Measurements from ENCODE around the gene ZNF622. TPM values are rescaled to one million over a fixed set of nuclear protein-coding genes. Genes with fewer than 3 reads are reported as not detected.
"Not testable (repeated sequence)": the region's sequence is repeated elsewhere in the genome, so short reads cannot be mapped to it uniquely, and the experiment has no call there.

ZNF622 gene
- total RNA-seq, 6 experiments from 2014 or later, result 38.7 to 52.2 (median 45.5) TPM

DNA sequence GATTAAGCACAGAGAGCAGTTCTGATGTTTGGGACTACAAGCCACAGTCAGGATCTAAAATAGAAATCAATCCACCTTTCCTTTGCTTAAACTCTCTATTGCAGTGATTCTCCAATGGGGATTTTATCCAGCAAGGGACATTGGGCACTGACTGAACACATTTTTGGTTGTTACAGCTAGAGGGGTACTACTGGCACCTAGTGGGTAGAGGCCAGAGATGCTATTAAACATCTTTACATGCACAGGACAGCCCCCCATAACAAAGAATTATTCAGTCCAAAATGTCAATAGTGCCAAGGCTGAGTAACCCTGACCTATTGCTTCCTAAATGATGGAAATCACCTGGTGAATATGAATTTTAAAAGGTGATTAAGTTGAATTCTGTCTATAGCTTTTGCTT lies 12.0 kb downstream of the ZNF622 start:
- peaks cover 58% of the 10 kb centered on the region for H3K36me3 Mint-ChIP-seq (ENCODE audit: low read depth)
- no peak overlapping the region for H3K4me3 Mint-ChIP-seq
- no peaks in the 10 kb centered on the region for H3K9me3 Mint-ChIP-seq
- H3K27ac Mint-ChIP-seq, result no peak overlapping the region
- peaks cover 1% of the 10 kb centered on the region; the same call in 1 of the 2 replicates for H3K27me3 Mint-ChIP-seq (ENCODE audit: insufficient read depth)
- TF ChIP-seq, protein P1, sequence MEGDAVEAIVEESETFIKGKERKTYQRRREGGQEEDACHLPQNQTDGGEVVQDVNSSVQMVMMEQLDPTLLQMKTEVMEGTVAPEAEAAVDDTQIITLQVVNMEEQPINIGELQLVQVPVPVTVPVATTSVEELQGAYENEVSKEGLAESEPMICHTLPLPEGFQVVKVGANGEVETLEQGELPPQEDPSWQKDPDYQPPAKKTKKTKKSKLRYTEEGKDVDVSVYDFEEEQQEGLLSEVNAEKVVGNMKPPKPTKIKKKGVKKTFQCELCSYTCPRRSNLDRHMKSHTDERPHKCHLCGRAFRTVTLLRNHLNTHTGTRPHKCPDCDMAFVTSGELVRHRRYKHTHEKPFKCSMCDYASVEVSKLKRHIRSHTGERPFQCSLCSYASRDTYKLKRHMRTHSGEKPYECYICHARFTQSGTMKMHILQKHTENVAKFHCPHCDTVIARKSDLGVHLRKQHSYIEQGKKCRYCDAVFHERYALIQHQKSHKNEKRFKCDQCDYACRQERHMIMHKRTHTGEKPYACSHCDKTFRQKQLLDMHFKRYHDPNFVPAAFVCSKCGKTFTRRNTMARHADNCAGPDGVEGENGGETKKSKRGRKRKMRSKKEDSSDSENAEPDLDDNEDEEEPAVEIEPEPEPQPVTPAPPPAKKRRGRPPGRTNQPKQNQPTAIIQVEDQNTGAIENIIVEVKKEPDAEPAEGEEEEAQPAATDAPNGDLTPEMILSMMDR (IDR thresholded peaks at IDR 0.05), result no peak; the same call in 1 of the 2 replicates
- H3K4me1 Mint-ChIP-seq (ENCODE audit: low read depth), result peaks cover 36% of the 10 kb centered on the region
- no peak for DNase-seq

DNA sequence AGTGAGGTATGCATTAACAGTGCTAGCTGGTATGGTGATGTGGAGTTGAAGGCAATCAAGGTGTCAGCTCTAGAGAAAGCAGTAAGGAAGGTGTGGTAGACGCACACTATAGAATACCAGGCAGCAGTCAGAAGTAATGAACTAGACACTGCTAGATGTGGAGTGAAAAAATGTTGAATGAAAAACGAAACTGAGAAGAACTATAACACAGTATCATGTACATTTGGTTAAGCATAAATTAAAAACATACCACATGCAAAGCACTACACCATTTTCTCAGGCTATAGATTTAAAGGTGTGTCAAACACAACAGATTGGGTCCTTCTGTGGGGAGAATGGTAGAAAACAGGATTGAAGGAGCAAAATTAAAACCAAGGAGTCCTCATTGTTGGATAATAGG lies 15.4 kb downstream of the ZNF622 start:
- DNase-seq, result no peak
- TF ChIP-seq, protein P1 (IDR thresholded peaks at IDR 0.05), result no peak
- no peak overlapping the region for H3K4me3 Mint-ChIP-seq
- H3K27ac Mint-ChIP-seq, result no peak overlapping the region
- peaks cover 7% of the 10 kb centered on the region for H3K4me1 Mint-ChIP-seq (ENCODE audit: low read depth)
- no peaks in the 10 kb centered on the region for H3K9me3 Mint-ChIP-seq
- H3K36me3 Mint-ChIP-seq (ENCODE audit: low read depth), result peaks cover 60% of the 10 kb centered on the region
- H3K27me3 Mint-ChIP-seq (ENCODE audit: insufficient read depth), result no peaks in the 10 kb centered on the region

DNA sequence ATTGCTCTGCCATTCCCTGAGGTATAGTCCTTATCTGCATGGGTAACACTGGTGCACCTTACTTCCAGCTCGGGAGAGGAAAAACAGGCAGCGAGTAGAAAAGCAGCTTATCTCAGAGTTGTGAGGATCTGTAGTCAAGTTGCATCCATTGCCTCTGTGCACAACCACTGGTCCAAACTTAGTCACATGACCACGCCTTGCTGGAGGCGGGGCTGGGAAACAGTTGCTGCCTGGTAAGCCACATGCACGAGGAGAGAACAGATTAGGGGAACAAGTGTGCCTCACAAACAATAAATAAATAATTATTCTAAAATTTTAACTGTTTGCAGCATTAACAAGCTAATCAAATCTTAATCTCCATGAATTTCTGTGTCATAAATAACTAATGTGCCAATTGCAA lies 18.6 kb downstream of the ZNF622 start:
- no peaks in the 10 kb centered on the region for H3K27me3 Mint-ChIP-seq (ENCODE audit: insufficient read depth)
- no peak overlapping the region for H3K4me3 Mint-ChIP-seq
- no peak for DNase-seq
- TF ChIP-seq, protein P1 (IDR thresholded peaks at IDR 0.05), result no peak
- H3K36me3 Mint-ChIP-seq (ENCODE audit: low read depth), result peaks cover 53% of the 10 kb centered on the region
- H3K9me3 Mint-ChIP-seq, result no peaks in the 10 kb centered on the region
- H3K4me1 Mint-ChIP-seq (ENCODE audit: low read depth), result no peaks in the 10 kb centered on the region
- no peak overlapping the region for H3K27ac Mint-ChIP-seq

DNA sequence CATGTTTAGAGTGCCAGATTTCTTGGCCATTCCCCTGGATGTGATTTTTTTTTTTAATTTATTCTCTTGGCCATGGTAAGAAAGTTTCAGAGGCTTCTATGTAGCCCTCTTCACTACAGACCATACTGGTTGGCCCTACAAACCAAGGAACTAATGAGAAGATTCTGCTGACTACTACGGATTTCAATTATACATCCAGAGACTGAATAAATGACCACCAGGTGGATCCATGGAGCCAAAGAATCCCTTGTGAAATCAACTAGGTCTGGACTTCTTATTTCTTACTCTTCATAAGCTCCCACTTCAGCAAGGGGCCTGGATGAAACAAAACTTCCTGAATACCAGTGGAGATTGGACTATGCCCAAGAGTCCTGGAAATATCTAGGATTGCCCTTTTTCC lies 27.6 kb downstream of the ZNF622 start:
- TF ChIP-seq, protein P1 (IDR thresholded peaks at IDR 0.05), result peak; percentile 54
- no peak overlapping the region for H3K4me3 Mint-ChIP-seq
- no peaks in the 10 kb centered on the region for H3K36me3 Mint-ChIP-seq (ENCODE audit: low read depth)
- no peak for DNase-seq
- no peaks in the 10 kb centered on the region for H3K4me1 Mint-ChIP-seq (ENCODE audit: low read depth)
- H3K9me3 Mint-ChIP-seq, result no peaks in the 10 kb centered on the region
- no peak overlapping the region for H3K27ac Mint-ChIP-seq
- peaks cover 1% of the 10 kb centered on the region; the same call in 1 of the 2 replicates for H3K27me3 Mint-ChIP-seq (ENCODE audit: insufficient read depth)

DNA sequence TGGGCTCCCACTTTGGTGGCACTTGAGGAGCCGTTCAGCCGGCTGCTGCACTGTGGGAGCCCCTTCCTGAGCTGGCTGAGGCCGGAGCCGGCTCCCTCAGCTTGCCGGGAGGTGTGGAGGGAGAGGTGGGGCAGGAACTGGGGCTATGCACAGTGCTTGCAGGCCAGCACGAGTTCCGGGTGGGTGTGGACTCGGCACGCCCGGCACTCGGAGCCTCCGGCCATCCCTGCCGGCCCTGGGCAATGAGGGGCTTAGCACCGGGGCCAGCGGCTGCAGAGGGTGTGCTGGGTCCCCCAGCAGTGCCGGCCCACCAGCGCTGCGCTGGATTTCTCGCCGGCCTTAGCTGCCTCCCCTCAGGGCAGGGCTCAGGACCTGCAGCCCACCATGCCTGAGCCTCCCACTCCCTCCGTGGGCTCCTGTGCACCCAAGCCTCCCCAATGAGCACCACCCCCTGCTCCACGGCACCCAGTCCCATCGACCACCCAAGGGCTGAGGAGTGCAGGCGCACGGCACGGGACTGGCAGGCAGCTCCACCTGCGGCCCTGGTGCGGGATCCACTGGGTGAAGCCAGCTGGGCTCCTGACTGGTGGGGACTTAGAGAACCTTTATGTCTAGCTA lies 29.4 kb downstream of the ZNF622 start:
- H3K27ac Mint-ChIP-seq; H3K27me3 Mint-ChIP-seq (ENCODE audit: insufficient read depth); H3K9me3 Mint-ChIP-seq; DNase-seq; H3K4me3 Mint-ChIP-seq; H3K4me1 Mint-ChIP-seq (ENCODE audit: low read depth); H3K36me3 Mint-ChIP-seq (ENCODE audit: low read depth): not testable (repeated sequence)

DNA sequence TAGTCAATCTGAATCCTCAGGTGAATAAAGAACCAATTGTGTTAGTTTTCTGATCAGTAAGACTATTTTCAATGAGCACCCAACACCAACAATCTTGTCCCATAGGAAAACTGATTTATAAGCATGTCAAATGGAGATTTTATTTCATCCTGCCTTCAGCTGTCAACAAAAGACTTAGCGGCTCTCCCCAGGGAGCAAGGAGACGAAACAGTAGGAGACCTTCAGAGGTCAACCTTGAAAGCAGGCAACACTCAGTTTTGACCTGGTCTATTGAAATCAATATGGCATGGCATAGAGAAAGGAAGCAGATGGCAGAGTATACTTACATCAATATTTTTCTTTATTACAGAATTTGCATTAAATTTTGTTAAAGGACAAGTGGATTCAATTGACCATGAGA lies 34.1 kb downstream of the ZNF622 start:
- Mint-ChIP-seq H3K4me1 (ENCODE audit: low read depth) (no peaks in the 10 kb centered on the region), H3K4me3 (no peak overlapping the region), H3K27ac (no peak overlapping the region), H3K27me3 (ENCODE audit: insufficient read depth) (peaks cover 22% of the 10 kb centered on the region), H3K36me3 (ENCODE audit: low read depth) (no peaks in the 10 kb centered on the region), H3K9me3 (no peaks in the 10 kb centered on the region)
- TF ChIP-seq, protein P1 (IDR thresholded peaks at IDR 0.05), result no peak
- no peak for DNase-seq
